EH (cell line): ENCODE data around the gene SSBP3.
A peak's percentile ranks its signal among the peaks of the same experiment; 100 is the strongest.
"Not testable (repeated sequence)": the region's sequence is repeated elsewhere in the genome, so short reads cannot be mapped to it uniquely, and the experiment has no call there.

Experiments
- DNase-seq: peaks from one replicate; pipeline ENCODE4 v3.0.0-alpha.2; 2015; ENCODE audit warnings: low read depth

SSBP3 gene

DNA sequence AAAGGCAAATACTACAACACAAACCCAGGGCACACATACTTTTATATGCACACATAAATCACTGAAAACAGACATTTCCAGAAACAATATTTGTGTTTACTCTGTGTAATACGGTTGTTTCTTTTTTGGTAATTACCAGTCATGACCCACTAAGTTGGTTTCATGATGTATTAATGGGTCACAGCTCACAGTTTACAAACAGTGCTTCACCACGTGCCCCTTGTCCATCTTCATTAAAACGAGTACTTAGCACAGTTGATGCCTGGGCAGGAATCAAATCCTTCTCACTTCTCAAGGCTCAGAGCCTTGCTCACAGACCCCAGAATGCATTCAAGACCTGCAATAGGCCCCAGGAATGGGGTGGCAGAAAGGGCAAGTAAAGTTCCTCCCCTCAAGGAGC is 13.8 kb downstream of the SSBP3 start:
- no peak for DNase-seq

DNA sequence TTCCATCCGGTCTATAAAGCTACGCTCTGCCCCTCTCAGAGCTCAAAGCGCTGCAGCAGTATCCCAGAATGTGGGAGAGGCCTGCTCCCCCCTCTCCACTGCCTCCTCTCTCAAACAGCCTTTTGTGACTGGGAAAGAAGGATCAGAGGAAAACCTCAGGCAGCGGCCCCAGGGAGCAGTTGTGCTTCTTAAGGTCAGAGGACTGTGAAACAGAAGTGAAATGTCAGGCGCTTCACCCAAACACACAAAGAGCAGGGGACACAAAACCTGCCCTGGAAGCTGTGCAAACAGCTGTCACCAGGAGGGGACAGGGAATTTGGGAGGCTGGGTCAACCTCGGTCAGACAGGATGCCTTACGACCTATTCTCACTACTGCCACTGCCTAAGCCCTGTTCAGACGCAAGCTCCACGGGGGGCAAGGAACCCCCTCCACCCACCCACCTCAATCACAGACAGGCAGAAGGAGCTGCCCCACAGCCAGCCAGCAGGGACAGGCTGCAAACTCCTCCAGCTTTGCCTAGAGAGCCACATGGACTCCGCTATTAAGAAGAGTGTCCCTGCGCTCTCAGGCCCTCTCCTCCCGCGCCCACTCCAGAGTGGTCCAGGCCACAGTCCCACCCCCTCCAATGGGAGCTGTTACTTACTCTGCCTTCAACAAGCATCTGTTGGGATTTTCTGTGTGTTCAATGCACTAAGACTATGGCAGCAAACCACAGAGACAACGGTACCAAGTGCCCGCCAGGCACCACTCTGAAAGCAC is 14.6 kb downstream of the SSBP3 start:
- no peak for DNase-seq

DNA sequence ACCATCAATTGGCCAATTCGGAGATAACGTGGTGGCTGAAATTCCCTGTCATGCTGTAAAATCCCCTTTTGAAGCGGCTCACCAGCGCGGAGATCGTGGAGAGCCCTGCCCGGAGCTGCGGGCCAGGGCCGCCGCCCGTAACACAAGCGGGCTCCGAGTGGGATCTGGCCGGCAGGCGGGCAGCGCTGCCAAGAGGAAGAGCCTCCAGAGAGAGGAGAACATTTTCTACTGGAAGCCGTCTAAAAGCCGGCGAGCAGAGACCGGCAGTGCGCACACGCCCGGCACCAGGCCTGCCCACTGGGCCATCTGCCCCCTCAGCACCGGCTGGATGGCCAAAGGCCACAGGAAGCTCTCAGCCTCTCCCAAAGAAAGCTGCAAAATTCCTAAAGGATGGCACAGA is 15.5 kb downstream of the SSBP3 start:
- DNase-seq, result no peak

DNA sequence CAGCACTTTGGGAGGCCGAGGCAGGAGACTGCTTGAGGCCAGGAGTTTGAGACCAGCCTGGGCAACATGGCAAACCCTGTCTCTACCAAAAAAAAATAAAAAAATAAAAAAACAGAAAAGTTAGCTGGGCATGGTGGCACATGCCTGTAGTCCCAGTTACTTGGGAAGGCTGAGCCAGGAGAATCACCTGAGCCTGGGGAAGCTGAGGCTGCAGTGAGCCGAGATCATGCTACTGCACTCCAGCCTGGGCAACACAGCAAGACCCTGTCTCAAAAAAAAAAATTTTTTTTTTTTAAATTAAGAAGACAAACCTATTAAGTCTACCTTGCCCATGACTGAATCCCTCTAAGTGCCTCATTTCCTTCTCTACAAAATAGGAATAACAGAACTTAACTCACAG is 16.6 kb downstream of the SSBP3 start:
- not testable (repeated sequence) for DNase-seq

DNA sequence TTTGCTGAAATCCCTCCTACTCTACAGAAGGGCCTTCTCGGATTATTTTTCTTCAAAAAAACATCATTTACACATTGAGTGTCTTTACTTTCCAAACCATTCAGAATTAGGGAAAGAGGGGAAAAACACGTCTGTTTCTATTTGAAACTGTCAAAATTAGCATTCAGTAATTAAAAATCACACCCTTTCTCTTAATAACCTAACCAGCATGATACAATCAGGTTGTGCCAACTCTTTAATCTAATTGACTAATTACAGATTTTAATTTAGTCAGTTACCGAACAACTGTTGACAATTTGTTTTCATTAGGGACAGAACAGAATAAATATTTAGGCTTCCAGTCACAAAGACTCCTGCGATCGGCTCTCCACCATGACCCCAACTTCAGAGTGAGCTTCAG is 18.8 kb downstream of the SSBP3 start:
- DNase-seq, result no peak

GRCh38 chr1:54385727-54386022 is 20.5 kb downstream of the SSBP3 start:
- DNase-seq, result no peak

GRCh38 chr1:54384918-54385726 is 21.1 kb downstream of the SSBP3 start:
- peak; percentile 86 for DNase-seq

DNA sequence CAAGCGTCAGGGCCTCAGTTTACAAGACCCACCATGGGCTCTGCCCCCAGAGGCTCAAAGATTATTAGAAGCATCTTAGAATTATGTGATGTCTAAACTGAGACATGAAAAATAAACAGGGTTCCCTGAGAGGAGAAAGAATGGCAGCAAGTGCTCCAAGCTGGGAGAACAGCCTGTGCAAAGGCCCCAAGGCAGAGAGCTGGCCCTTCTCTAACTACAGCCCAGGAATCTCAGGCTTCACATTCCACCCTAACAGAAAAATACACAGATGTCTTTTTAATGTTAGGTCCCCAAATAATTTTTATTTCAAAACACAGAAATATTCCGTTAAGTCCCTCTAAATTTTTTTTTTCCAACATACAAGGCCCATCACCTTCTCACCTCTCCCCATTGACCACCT is 21.7 kb downstream of the SSBP3 start:
- DNase-seq, result no peak

DNA sequence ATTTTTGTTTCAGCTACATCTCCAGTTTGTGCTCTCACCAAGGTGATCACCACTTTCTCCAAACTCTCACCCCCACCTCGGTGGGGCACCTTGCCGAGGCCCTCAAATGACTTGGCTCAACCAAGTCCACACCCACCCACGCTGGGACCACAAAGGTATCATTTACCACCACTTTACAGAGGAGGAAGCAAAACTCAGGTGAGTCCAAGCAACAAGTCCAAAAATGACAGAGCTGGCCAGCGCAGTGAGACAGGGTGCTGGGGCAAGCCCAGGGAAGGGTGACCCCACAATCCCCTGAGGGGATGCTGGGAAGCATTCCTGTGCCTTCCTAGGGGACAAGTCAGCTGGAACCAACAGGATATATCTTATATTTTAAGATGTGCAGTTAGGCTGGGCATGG is 24.7 kb downstream of the SSBP3 start:
- no peak for DNase-seq

DNA sequence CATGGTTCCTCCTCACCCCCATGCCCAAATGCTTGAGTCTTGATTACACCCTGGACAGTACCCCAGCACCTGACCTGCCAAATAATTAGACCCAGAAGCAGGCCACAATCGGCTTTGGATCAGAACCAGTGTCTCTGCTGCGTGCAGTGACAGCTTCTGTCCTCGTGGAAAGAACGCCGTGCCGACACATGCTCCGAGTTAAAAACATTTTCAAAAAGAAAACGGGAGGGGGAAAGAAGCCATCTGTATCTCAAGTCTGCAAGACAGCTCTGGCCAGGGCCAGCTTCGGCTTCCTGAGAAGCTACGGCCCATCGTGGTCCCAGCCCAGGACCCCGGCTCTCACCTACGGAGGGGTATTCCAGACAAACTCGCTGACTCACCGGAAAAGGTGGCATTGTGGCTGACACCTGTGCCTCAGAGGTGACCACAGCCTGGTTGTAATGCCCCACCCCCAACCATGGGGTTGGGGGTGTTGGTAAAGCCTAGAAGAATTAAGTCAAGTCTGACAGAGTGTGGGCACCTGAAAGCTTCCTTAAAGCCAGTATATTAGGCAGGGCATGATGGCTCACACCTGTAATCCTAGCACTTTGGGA is 25.8 kb downstream of the SSBP3 start:
- no peak for DNase-seq

- no peak for DNase-seq
These were observed 26.5 kb downstream of the SSBP3 start for GRCh38 chr1:54379555-54380289.

GRCh38 chr1:54378874-54379554 is 27.2 kb downstream of the SSBP3 start:
- no peak for DNase-seq

- no peak for DNase-seq
These were observed 27.9 kb downstream of the SSBP3 start for GRCh38 chr1:54378157-54378873.

- peak; percentile 73 for DNase-seq
These were observed 29.0 kb downstream of the SSBP3 start for GRCh38 chr1:54377040-54377691.

- DNase-seq, result no peak
These were observed 29.7 kb downstream of the SSBP3 start for GRCh38 chr1:54376430-54377039.

GRCh38 chr1:54375712-54376429 is 30.3 kb downstream of the SSBP3 start:
- DNase-seq, result no peak

GRCh38 chr1:54375298-54375697 is 30.9 kb downstream of the SSBP3 start:
- no peak for DNase-seq

DNA sequence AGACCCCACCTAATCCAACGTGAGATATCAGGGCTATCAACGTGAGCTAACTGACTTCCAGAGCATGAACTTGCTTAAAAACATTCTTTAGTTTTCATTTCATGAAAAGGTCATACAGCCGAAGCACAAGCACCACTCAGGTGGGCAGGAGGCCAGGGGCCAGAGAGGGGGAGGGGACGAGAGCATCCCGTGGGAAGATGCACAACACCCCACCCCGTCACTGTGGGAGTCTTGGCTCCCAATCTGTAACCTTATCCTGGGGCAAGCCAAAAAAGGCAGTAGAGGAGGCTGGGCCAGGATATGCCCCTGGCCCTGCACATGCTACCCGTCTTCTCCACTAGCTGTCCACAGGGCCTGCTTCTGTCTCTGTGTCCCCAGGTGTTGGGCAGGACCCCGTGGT is 31.4 kb downstream of the SSBP3 start:
- no peak for DNase-seq

DNA sequence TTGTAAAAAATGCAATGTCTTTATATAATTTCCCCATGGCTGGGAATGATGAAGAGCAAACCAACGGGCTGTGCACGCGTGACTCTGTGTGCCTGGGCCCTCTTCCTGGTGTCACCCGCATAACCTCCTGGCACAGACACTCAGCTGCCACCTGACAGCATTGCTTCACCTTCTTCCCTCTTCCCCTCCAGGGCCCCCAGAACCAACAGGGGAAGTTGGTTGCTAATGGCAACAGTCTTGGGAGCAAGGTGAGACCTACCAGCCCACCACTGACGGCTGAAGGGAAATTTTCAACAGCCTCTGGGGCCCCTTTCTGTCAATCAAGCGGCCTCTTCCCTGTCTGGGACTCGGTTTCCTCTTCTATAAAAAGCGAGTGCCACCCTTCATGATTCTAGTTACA is 33.2 kb downstream of the SSBP3 start:
- no peak for DNase-seq

- DNase-seq, result no peak
These were observed 34.3 kb downstream of the SSBP3 start for GRCh38 chr1:54371942-54372275.
